Mammary microvascular endothelial cell (primary cell): Measurements from ENCODE around the gene ENTR1. TPM values are rescaled to one million over a fixed set of nuclear protein-coding genes. Genes with fewer than 3 reads are reported as not detected.

ENCODE experiments used
- total RNA-seq: library from RNA; depleted of rRNA; stranded (reverse); fragments of >200 nt; gene quantifications from 2 replicates; pipeline ENCODE4 v1.2.3, GENCODE V29; 2015

The ENTR1 gene, protein sequence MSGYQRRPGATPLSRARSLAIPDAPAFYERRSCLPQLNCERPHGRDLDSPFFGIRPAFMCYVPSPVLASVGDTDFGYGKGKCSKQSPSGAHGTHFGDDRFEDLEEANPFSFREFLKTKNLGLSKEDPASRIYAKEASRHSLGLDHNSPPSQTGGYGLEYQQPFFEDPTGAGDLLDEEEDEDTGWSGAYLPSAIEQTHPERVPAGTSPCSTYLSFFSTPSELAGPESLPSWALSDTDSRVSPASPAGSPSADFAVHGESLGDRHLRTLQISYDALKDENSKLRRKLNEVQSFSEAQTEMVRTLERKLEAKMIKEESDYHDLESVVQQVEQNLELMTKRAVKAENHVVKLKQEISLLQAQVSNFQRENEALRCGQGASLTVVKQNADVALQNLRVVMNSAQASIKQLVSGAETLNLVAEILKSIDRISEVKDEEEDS
- 43.9 and 44.0 TPM in 2 replicates for total RNA-seq

DNA sequence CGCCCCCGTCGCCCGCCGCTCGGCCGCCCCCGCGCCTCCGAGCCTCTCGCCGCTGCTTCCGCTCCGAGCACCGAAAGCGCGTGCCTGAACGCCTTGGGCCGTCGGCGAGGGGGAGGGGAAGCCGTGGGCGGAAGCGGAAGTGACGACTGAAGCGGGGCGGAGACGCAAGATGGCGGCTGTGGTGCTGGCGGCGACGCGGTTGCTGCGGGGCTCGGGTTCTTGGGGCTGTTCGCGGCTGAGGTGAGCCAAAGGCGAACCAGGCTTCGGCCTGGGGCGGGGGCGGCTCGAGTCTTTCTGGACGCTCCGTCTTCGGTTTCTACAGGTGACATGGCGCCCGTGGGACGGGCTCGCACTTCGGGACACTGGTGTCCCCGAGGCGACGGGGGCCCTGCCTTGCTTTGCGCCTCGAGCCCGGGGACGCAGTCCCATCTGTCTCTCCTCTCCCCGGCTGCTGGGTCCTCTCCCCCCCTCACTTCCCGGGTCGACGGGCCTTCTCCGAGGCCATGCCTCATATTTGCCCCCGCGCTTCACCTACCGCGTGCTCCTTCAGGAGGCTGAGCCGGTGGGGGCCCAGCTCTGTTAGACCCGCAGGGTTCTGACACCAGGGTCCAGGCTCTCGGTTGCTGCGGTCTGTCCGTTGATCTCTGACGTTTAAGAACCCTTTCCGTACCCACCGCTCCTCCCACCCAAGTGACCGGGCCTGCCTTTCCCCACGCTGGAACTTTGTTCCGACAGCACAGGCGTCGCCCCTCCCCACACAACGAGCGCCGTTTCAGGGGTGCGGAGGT, at the start of gene ENTR1, which contains the start of gene PMPCA:
ENTR1 (minus strand) TSS at position 115 of the 788 bp plus-strand sequence. CDS start 217 bp downstream, outside the sequence.
PMPCA (plus strand) TSS at position 159 of the 788 bp plus-strand sequence; CDS start at position 170, 11 bp downstream.

DNA sequence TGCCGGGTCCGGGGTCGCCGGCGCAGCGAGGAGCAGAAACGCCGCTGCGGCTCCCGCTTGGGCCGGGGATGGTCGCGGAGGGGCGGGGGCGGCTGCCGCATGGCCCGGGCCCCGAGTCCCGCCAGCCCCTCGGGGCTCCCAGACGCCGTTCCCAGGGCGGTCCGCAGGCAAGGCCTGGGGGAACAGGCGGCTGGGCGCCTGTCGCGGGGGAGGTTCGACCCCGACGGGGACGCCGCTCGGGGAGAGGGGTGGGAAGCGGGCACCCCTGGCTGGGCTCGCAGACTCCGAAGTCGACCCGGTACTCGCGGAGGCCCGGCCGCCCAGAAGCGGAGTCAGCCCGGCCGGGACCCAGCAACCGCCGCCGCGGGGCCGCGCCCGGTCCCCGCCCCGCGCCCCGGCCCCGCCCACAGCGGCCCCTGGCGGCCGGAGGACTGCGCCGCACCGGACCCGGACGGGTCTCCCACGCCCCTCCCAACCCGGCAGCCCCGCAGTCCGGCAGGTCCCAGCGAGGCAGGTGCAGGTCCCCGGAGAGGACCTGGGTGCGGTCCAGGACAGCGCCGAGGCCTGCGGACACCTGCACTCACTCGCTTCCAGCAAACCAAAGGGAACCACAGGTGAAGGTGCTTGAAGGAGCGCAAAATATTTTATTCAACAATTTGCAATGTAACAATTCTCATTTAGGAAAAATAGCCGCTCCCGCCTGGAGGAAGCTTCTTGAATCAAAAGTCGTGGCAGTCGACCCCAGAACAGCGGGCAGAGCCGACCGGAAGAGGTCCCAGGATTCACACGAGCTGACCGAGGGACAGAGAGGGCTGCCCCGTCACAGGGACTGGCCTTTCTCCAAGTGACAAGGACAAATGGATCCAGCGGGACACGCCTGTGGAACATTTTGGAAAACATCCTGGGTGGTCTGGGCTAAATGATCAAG, 29.3 kb upstream of the ENTR1 start, which contains the start of gene INPP5E:
INPP5E (minus strand) TSS at position 365 of the 928 bp plus-strand sequence. CDS start 426 bp downstream, outside the sequence.

DNA sequence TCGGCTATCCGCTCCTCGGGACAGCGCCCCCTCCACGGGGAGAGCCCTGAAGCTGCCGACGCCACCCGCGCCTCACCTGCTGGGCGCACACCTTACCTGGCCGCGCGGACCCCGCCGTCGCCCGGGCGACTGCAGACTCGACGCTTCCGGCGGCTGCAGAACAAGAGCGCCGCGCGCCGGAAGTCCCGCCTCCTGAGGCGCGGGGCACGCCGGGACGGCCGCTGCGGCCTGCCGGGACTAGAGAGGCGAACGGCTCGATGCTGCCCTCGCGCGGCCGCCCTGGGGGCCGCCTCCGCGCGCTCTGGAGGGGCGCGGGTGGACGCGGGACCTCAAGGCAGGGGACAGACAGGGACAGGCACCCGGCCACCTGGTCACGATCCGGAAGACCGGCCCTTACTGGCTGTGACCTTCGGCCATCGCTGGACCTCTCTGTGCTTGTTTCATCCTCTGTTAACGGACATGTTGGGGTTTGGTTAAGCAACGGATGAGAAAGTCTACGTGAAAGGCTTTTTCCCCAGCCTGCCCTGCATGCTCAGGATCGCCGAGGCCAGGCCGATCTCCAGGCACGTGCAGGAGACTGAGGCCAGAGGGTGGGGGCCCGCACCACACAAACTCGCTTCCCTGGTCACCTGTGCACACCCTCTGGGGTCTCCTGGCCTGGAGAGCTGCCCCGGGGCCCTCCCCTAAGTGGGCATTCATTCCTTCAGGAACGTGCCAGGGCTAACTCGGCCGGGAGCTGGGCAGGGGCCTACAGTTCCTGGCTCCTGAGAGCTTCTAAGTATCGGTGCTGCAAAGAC, 10.2 kb downstream of the ENTR1 start, which contains the start of gene SNAPC4:
SNAPC4 (minus strand) TSS at position 133 of the 797 bp plus-strand sequence. CDS start 1,742 bp downstream, outside the sequence.

DNA sequence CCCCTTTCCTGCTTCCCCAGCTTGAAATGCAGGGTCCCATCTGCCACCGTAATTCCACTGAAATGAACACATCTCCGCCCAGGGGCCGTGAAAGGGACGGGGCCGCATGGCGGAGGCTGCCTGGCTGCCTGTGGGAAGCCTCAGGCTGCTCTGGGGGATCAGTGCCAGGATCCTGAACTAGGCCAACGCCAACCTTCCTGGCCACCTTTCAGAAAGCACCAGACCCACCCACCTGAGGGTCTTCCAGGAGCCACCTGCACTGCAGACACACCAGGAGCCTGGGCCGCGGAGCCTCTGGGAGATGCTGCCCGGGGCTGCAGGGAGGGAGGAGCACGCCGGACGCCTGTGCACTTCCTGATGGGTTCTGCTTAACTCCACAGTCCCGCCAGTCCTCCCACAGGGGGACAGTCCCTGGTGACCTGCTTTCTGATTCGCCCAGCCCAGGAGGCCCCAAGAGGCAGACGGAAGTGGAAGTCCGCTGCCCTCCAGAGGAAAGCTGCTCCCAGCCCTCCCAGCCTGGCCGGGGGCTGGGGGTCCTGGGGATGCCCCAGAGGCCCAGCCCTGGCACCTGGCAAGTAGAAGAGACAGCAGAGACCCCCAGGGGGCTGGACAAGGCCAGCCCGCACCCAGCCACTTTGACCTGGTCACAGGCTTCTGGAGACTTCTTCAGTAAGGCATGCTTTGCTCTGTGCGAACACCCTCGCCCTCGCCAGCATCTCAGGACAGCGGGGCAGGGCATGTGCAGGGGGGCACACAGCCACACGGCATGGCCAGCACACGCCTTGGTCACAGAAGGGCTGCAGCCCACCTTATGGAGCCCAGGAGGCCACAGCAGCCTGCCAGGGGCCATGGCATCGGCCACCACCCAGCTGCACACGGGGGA, 36.9 kb downstream of the ENTR1 start, which contains the start of gene CARD9:
CARD9 (minus strand) TSS at position 370 of the 883 bp plus-strand sequence. CDS start 1,591 bp downstream, outside the sequence.

DNA sequence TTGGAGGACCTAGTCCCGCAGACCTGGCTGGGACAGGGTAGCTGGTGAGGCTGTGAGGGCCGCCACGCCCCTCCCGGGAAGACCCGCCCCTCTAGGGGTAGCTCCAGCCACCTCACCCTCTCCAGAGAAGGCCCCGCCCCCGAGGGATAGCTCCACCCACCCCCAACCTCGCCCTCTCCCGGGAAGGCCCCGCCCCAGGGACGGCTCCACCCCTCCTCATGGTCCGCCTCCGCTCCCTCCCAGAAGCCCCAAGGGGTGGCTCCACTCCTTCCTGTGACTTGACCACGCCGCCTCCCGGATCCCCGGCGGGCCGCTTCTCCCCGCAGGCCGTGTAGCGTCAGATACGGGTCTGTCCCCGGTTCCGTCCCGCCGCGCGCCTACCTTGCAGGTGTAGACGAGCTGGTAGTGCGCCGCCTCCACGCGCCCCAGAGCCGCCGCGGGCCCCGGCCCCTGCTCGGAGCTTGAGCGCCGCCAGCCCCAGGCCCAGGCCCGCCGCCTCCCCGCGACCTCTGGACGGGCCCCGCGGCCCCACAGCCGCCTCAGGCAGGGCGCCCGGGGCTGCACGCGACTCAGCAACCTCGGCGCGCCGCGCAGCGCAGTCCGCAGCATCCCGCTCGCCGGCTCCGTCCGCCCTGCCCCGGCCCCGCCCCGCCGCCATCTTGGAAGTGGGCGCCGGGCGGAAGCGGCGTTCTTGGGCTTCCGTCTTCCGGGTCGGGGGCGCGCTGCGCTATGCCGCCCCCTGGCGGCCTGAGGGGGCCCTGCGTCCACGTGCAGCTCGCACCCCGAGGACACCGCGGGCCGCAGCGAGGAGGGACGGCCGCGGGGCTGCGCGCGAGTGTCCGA, 47.1 kb downstream of the ENTR1 start, which contains the start of gene DNLZ:
DNLZ (minus strand) TSS at position 639 of the 843 bp plus-strand sequence; CDS start at position 609, 30 bp downstream.

Other genes with a start within 250 kb of the ENTR1 start
- gene LHX3, start 205.5 kb downstream of the ENTR1 start, total RNA-seq = not detected in 2 replicates
- 15.5 and 16.2 TPM in 2 replicates for gene QSOX2, start 164.8 kb downstream of the ENTR1 start, total RNA-seq
- not detected in 2 replicates for gene CCDC187, start 106.5 kb downstream of the ENTR1 start, total RNA-seq
- 17.9 and 19.1 TPM in 2 replicates for gene GPSM1, start 83.1 kb downstream of the ENTR1 start, total RNA-seq
- 33.9 and 44.2 TPM in 2 replicates for gene DNLZ, start 46.9 kb downstream of the ENTR1 start, total RNA-seq
- under 0.01 and 0.60 TPM in 2 replicates for gene CARD9, start 36.9 kb downstream of the ENTR1 start, total RNA-seq
- gene SNAPC4, start 10.4 kb downstream of the ENTR1 start, total RNA-seq = 7.4 and 7.9 TPM in 2 replicates
- gene PMPCA, start within 50 bp of the ENTR1 start, total RNA-seq = 60.2 and 62.0 TPM in 2 replicates
- gene INPP5E, start 29.2 kb upstream of the ENTR1 start, total RNA-seq = 16.3 and 17.7 TPM in 2 replicates
- 36.9 and 37.8 TPM in 2 replicates for gene SEC16A, start 72.4 kb upstream of the ENTR1 start, total RNA-seq
- 70.4 and 79.5 TPM in 2 replicates for gene NOTCH1, start 135.4 kb upstream of the ENTR1 start, total RNA-seq